KBM-7 (cell line): ENCODE measurements around the gene SIGLEC8.
"Not testable (repeated sequence)": the region's sequence is repeated elsewhere in the genome, so short reads cannot be mapped to it uniquely, and the experiment has no call there.

ENCODE experiments used
- DNase-seq: peaks from one replicate; pipeline ENCODE4 v3.0.0-alpha.2; 2015
- in situ Hi-C: fragments of 300-500 bp; cut with MboI; formaldehyde crosslinking; loops from 2 replicates; pipeline ENCODE4 v1.14.3; 2020; ENCODE audit warnings: low sequenced_read_pairs, low pct_unique_long_range_greater_than_20kb, mixed read lengths

SIGLEC8 gene

DNA sequence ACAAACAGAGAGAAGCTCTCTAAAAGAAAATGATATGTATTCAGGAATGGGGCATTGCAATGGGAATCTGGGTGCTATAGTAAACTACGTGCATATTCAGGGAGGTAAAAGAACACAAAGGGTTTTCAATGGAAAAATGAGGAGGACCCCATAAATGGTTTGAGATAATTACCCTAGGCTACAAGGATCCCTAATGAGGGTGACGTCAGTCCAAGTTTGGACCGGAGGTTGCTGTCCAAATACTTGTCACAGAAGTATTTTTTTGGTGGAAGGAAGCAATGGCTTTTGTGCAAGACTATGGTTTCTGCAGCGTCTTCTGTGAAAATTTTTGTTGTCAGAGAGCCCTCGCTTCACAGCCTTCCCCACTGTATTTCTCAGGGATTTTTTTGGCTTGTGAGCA, 19.1 kb upstream of the SIGLEC8 start:
- in situ Hi-C loops: no loop called here
- no peak for DNase-seq

DNA sequence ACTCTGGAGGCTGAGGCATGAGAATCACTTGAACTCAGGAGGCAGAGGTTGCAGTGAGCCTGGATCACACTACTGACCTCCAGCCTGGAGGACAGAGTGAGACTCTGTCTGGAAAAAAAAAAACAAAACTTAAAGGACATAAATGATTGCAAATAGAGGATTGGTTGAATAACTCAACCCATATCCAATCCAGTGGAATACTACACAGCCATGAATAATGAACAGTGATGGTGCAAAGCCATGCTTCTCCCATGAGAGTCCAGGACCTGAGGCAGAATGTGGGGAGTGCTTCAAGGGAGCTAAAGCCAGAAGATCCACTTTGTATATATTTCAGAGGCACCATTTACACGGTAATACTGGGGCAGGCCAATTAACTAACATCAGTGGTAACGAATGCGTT, 17.9 kb upstream of the SIGLEC8 start:
- in situ Hi-C loops: no loop called here
- no peak for DNase-seq

DNA sequence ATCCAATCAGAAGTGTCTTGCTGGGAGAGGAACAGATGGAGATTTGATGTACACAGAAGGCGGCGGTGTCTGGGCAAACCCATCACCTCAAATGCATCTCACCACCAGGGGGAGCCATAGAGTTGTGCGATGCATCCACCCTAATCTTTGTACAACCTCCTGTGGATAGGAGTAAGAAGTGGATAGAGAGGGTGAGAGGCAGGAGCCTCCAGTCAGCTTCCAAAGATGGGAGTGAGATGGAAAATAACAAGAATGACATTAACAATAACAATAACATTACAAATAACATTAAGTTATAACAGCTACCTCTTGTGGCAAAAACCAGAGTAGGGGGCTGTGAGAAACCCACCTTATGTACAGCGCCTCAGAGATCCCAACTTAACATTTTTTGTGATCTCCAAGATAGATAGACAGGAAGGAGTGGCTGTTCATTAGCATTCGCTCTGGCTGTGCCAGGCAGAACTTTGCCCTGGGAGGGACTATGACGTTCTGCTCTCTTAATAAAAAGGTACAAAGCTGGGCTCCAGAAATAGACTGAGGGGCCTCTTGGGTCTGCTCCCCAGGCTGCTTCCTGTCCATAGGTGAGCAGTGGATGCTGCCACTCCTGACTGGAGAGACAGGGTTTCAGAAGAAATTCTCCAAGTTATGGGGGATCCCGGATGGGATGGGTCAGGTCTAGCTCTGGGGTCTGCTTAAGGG, 14.9 kb upstream of the SIGLEC8 start:
- DNase-seq: peak; percentile 92
- in situ Hi-C loops: no loop called here

DNA sequence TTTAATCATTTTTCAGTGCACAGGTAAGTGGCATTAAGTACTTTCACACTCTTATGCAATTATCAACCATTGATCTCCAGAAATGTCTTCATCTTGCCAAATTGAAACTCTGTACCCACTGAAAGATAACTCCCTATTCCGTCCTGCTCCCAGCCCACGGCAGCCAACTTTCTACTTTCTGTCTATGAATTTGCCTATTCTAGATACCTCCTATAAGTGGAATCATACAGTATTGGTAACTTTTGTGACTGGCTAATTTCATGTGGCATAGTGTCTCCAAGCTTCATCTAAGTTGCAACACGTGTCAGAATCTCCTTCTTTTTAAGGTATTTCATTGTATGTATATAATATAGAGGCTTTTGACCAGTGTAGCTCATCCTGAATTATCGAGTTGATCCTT, 14.4 kb upstream of the SIGLEC8 start:
- in situ Hi-C loops: no loop called here
- DNase-seq: no peak

DNA sequence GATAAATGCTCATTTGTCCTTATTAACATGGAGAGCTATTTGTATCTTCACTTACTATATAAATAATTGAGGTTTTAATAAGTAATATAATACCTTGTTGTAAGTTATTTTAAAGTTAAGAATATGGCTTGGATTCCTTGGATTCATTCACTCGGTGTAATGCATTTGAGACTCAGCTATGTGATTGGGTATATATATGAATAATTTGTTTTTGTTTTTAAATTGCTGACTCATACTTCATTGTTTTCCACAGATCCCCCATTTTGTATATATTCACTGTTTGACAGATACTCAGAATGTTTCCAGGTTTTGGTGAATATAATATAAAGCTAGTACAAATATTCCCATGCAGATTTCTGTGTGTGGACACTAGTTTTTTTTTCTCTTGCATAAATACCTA, 13.3 kb upstream of the SIGLEC8 start:
- in situ Hi-C loops: no loop called here

DNA sequence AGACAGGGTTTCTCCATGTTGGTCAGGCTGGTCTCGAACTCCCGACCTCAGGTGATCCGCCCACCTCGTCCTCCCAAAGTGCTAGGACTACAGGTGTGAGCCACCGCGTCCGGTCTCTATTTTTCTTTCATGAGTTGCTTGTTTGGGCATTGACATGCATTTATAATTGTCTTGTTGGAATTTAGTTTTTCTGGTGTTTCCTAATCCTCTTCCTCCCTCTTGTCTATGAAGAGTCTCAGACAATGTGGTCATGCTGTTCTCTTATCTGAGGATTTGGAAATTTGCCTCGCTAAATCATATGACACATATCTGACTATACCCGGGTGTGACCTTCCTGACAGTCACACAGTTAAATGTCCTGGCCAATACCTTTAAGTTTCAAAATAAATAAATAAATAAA, 12.7 kb upstream of the SIGLEC8 start:
- no peak for DNase-seq
- in situ Hi-C loops: no loop called here

More for the DNA sequence above, 13.3 kb upstream of the SIGLEC8 start:
- no peak for DNase-seq

DNA sequence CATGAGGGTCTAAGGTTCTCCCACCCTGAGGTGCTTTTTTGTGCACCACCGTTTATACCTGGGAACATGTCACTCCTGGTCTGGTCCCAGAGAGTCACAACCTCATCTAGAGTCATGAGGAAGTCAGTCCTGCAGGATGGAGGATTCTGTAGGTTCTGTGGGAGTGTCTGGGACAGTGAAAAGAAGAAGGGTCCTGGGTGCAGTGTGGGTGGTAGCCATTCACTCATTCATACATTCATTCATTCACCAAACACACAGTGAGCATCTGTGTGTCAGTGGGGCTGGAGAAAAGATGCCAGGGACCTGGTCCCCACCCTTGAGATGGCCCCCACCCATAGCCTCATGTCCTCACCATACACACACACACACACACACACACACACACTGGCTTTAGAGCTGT, 11.4 kb upstream of the SIGLEC8 start:
- DNase-seq: no peak
- in situ Hi-C loops: no loop called here

DNA sequence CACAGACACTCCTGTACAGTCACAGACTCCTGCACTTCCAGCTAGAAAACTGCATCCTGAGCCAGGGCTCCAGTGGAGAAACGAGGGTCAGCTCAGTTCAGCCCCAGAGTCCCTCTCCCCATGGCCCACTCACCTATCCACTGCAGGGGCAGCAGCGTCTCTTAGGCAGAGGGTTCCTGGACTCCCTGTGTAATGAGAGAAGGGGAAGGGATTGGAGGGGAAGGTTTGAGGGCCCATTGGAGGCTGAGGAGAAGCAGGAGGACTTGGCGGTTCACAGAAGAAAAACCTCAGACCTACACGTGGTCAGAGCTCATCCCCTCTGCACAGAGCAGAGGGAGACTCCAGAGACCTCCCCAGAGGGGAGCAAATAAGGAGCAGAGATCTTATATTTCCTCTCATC, 10.9 kb upstream of the SIGLEC8 start:
- in situ Hi-C loops: no loop called here
- DNase-seq: no peak

DNA sequence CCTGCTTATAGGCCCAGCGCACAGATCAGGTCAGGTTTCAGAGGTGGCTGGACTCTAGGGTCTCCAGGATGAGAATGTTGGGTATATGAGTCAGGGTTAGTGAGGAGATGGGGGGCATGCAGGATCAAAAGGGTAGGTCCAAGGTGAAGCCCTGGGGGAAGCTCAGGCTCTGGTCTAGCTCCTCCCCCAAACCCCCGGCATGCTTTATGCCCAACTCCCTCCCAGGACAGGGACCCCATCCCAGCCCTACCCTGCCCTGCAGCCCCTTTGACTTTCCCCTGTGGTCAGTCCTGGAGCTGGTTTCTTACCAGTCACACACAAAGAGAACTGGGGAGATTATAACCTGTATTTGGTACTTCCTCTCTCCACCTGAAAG, 10.3 kb upstream of the SIGLEC8 start:
- no peak for DNase-seq
- in situ Hi-C loops: no loop called here

DNA sequence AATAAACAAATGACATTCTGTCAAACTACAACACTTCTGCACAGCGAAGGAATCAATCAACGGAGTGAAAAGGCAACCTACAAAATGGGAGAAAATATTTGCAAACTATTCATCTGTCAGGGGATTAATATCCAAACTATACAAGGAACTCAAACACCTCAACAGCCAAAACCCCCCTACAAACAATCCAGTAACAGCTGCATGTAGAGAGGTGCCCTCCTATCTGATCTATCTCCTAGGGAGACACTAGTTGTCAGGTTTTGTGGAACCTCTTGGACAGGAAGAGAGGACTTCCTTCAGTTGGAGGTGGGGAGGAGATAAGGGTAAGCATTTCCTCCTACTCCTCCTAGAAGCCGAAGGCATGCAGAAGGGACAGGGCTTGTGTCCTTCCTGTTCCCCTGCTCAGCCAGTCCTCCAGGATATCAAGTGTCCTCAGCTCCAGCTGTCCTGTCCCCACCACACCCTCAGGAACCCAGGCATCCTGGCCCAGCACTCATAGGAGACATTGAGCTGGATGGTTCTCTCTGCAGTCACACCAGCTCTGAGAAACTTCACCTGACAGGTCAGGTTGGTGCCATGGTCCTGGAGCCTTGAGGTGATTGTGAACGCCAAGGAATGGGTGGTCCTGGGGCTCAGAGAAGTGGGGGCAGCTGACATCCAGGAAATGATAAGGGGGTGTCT, 9.8 kb upstream of the SIGLEC8 start:
- in situ Hi-C loops: no loop called here

DNA sequence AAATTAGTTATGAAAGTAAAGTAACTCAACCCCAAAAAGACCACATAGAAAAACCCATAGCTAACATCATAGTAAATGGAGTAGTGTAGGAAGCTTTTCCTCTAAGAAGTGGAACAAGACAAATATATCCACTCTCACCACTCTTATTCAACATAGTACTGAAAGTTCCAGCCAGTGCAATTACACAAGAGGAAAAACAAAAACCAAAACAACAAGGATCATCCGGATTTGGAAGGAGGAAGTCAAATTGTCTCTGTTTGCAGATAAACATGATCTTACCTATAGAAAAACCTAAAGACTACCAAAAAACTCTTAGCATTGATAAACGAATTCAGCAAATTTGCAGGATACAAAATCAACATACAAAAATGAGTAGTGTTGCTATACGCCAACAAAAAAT, 8.5 kb upstream of the SIGLEC8 start:
- no peak for DNase-seq
- in situ Hi-C loops: no loop called here

More for the DNA sequence above, 9.8 kb upstream of the SIGLEC8 start:
- DNase-seq: peak; percentile 87

DNA sequence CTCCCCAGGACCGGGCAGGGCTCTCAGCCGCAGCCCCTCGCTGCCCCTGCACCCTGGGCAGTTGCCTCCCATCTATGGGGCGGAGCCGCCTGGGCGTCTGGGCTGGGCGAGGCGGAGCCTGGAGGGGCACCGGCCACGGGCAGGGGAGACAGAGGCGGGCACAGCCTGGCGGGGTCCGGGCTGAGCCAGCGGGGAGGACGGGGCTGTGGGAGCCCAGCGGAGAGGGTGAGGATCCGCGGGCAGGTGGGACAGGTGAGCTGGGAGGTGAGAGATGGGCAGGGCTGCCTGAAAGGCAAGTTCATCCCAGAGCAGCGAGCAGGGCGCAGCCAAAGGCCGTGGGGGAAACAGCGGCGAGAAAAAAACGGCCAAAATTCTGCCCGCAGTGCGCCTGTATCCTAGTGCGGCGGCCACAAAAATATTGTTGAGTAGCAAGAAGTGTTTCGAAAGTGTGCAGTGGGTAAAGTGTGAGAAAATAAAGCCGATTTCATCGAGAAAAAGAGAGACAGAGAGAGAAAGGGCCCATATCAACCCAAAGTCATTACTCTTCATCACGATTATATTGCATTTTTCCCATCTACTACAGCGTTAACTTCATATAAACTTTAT, 5.8 kb upstream of the SIGLEC8 start:
- DNase-seq, in situ Hi-C loops: not testable (repeated sequence)

DNA sequence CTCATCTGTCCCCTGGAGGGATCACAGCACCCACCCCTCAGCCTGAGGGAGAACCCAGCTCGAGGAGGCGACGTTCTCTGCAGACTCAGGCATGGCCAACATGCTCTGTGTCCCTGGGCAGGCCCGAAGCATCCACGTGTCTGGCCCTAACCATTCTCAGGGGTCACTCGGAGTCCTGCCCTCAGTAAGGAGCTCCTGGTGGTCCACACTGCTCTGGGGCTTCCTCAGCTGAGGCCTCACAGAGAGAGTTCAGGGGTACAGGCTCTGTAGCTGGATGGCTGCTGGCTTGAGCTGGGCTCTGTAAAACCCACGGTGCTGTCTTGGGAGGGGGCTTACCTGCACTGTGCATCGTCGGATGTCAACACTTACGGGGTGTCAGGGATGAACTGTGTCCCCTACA, 4.4 kb upstream of the SIGLEC8 start:
- DNase-seq: no peak
- in situ Hi-C loops: no loop called here

DNA sequence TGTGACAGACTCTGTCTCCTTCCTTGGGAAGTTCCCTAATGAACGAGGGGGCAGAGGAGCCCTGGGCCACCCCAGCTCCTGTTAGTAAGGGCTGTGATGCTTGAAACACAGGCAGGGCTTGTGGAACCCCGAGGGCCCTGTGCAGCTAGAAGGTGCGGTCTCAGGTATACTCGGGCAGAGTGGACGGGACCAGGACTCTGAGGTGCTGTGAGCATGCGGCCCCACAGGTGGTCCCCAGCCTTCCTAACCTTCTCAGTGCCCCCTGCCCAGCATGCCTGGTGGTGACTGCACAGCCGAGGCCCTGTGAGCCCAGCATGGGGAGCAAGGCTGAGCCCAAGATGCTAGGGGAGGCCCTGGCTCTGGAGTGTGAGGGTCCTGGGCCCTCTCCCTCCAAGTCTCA, 4.0 kb upstream of the SIGLEC8 start:
- no peak for DNase-seq
- in situ Hi-C loops: no loop called here

DNA sequence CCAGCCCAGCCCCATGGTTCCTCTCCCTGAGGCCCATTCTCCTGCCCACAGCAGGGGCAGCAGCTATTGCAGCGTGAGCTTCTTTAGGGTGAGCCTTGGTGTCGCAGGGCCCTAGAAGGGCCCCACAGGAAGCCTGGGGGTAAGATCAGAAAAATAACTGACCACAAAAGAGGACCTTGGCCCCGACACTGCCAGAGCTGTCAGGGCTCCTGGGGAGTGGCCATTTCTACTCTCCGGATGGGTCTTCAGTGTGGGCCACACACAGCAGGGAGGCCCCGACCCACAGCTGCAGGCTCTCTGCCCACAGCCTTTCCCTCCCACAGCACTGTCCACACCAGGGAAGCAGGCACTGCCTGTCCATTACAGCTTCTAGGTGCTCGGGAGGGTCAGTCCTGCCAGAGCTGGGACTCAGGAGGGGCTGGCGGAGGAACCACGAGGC, 3.5 kb upstream of the SIGLEC8 start:
- in situ Hi-C loops: no loop called here
- no peak for DNase-seq

DNA sequence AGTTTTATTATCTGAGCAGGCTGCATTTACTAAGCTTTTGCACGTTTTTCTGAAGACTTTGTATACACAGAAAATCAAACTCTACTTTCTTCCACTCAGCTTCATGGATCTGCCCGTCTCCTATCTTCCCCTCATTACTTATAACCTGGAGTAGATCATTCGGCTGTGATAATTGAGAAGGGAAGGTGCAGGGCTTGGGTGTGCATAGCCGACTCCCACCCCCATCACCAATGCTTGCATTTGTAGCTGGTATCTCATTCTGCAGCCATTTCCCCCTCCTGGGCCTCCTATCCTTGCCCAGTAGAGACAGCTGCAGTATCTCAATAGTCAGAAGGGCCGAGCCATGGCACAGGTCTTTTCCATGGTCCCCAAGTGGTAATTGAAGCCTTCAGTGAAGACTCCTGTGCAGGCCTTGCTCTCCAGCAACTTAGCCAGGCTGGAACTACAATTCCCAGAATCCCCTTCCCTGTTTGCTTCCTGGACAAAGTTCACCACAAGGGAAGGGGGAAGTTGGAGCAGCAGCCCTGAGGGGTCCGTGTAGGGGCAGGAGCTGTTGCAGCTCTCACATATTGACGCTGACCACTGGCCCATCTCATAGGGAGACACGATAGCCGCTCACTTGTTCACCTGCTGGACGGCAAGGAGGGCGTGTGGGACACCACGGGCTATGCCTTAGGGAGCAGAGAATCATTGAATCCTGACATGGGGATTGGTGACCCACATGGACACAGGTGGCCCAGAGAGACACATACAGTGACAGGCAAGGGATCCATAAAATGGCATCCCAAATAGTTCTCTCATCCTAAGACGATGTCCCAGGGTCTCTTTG, 2.1 kb upstream of the SIGLEC8 start:
- in situ Hi-C loops: no loop called here
- peak; percentile 72 for DNase-seq

DNA sequence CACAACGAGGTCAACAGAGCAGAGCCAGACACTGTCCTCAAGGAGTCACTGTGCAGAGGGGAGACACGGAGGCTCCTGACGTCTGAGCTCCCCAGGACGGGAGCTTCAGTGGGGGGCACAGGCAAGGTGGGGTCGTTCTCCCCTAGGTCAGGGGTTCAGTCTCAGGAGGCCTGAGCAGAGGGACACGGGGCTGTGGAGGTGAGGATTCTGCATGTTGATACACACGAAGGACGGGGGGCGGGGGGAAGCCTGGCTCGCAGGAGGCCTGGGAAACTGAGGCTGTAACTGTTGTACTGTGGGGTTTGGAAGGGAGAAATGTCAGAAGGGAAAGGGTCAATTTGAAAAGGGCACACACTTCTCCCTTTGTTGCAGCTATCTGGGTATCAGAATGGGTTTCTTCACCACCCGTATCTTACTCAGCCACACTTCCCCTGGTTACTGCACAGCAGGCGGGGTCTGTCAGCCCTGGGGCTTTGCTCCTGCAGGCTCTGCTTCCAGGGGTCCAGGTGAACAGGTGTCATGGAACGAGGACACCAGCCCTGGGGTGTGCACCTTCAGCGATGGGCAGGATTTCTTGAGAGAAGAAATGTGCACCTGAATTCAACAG, 748 bp upstream of the SIGLEC8 start:
- in situ Hi-C loops: no loop called here
- DNase-seq: no peak

DNA sequence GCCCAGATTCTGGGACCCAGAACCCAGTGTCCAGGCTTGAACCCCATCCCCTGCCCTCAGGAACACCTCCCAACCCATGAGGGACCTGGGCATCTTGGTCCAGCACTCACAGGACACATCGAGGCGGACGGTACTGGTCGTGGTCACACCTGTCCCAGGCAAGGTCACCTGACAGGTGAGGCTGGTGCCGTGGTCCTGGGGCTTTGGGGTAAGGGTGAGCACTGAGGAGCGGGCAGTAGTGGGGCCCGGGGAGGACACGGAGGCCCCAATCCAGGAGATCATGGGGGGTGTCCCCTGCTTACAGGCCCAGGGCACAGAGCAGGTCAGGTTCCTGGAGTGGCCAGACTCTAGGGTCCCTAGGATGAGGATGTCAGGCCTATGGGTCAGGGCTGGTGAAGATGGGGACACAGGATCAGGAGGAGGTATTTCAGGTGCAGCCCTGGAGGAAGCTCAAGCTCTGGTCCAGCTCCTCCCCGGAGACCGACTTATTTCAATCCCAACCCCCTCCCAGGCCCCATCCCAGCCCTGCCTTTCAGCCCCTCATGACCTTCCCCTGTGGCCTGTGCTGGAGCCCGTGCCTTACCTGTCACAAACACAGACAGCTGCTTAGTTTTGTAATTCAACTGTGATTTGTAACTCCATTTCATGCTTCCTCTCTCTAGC, 772 bp downstream of the SIGLEC8 start:
- no peak for DNase-seq

More for the DNA sequence above, 772 bp downstream of the SIGLEC8 start:
- in situ Hi-C loops: no loop called here
